Liver (tissue), 9 donors: ENCODE measurements around the gene NDC80. TPM values are rescaled to one million over a fixed set of nuclear protein-coding genes. Genes with fewer than 3 reads are reported as not detected.

Experiments
- DNase-seq: peaks from one replicate; pipeline ENCODE4 v3.0.0-alpha.2; 2017; ENCODE audit warnings: low spot score
- H3K27ac ChIP-seq, 2 donors: one replicate each; pipeline ENCODE4 v1.7.0; 2013; ENCODE audit warnings: inconsistent platforms in 2 of 2, low read length in 2 of 2, control low read depth in 1 of 2, low read depth in 1 of 2, mild to moderate bottlenecking in 1 of 2
- H3K27me3 ChIP-seq, 4 donors: one replicate each; pipeline versions ENCODE4 v1.6.1 to v1.7.0; 2013; ENCODE audit warnings: low read length in 3 of 4, inconsistent platforms in 1 of 4, mild to moderate bottlenecking in 1 of 4, moderate library complexity in 1 of 4; ENCODE audit not compliant: control insufficient read depth in 4 of 4, insufficient read depth in 4 of 4
- H3K36me3 ChIP-seq, 4 donors: one replicate each; pipeline versions ENCODE4 v1.6.1 to v1.7.0; 2013; ENCODE audit warnings: low read length in 3 of 4, mild to moderate bottlenecking in 3 of 4, low read depth in 1 of 4, moderate library complexity in 1 of 4; ENCODE audit not compliant: control insufficient read depth in 4 of 4, insufficient read depth in 3 of 4
- H3K4me1 ChIP-seq, 4 donors: one replicate each; pipeline versions ENCODE4 v1.6.1 to v1.7.0; 2013; ENCODE audit warnings: low read length in 3 of 4, mild to moderate bottlenecking in 3 of 4, moderate library complexity in 1 of 4; ENCODE audit not compliant: control insufficient read depth in 4 of 4, insufficient read depth in 4 of 4
- H3K4me3 ChIP-seq, 3 donors: one replicate each; pipeline versions ENCODE4 v1.6.1 to v1.7.0; 2013; ENCODE audit warnings: low read length in 3 of 3, control low read depth in 1 of 3, low read depth in 1 of 3, mild to moderate bottlenecking in 1 of 3
- H3K9ac ChIP-seq, 2 donors: one replicate each; pipeline ENCODE4 v1.7.0; 2013; ENCODE audit warnings: low read length in 2 of 2, mild to moderate bottlenecking in 2 of 2, moderate library complexity in 2 of 2, control low read depth in 1 of 2, low read depth in 1 of 2
- H3K9me3 ChIP-seq, 4 donors: one replicate each; pipeline versions ENCODE4 v1.6.1 to v1.7.0; 2013; ENCODE audit warnings: low read length in 3 of 4; ENCODE audit not compliant: control insufficient read depth in 4 of 4
- ATF3 ChIP-seq: IDR thresholded peaks from 2 replicates; pipeline ENCODE4 v1.6.1; 2016; ENCODE audit warnings: antibody characterized with exemption
- CTCF ChIP-seq: fragments of 150-350 bp; IDR thresholded peaks from 2 replicates; pipeline ENCODE4 v1.5.1; 2017; ENCODE audit warnings: improper control_type of control experiment, low read depth, low read length; ENCODE audit not compliant: missing input control
- EGR1 ChIP-seq, 2 donors: IDR thresholded peaks; 2 replicates each; pipeline ENCODE4 v1.6.1; 2016 to 2018; ENCODE audit warnings: antibody characterized with exemption in 2 of 2, low read depth in 2 of 2
- FOXA1 ChIP-seq: IDR thresholded peaks from 2 replicates; pipeline ENCODE4 v1.6.1; 2016; ENCODE audit warnings: antibody characterized with exemption
- FOXA2 ChIP-seq: IDR thresholded peaks from 2 replicates; pipeline ENCODE4 v1.6.1; 2016; ENCODE audit warnings: antibody characterized with exemption
- GABPA ChIP-seq, 2 donors: IDR thresholded peaks in 1 of 2; conservative IDR thresholded peaks in 1 of 2; 2 replicates each; pipeline ENCODE4 v1.6.1; 2016; ENCODE audit warnings: antibody characterized with exemption in 2 of 2, mild to moderate bottlenecking in 1 of 2, moderate library complexity in 1 of 2
- HNF4A ChIP-seq, 2 donors: conservative IDR thresholded peaks; 2 replicates each; pipeline ENCODE4 v1.6.1; 2016; ENCODE audit warnings: antibody characterized with exemption in 2 of 2, mild to moderate bottlenecking in 2 of 2
- HNF4G ChIP-seq: IDR thresholded peaks from 2 replicates; pipeline ENCODE4 v1.6.1; 2016; ENCODE audit warnings: antibody characterized with exemption
- JUND ChIP-seq, 2 donors: IDR thresholded peaks; 2 replicates each; pipeline ENCODE4 v1.6.1; 2016; ENCODE audit warnings: antibody characterized with exemption in 2 of 2
- MAX ChIP-seq: IDR thresholded peaks from 2 replicates; pipeline ENCODE4 v1.6.1; 2016; ENCODE audit warnings: antibody characterized with exemption
- NR2F2 ChIP-seq: IDR thresholded peaks from 2 replicates; pipeline ENCODE4 v1.6.1; 2016; ENCODE audit warnings: antibody characterized with exemption
- REST ChIP-seq: IDR thresholded peaks from 2 replicates; pipeline ENCODE4 v1.6.1; 2016; ENCODE audit warnings: antibody characterized with exemption, mild to moderate bottlenecking
- RXRA ChIP-seq, 2 donors: IDR thresholded peaks; 2 replicates each; pipeline ENCODE4 v1.6.1; 2017 to 2018; ENCODE audit warnings: antibody characterized with exemption in 2 of 2, mild to moderate bottlenecking in 1 of 2
- SP1 ChIP-seq: IDR thresholded peaks from 2 replicates; pipeline ENCODE4 v1.6.1; 2018; ENCODE audit warnings: antibody characterized with exemption, mild to moderate bottlenecking
- TAF1 ChIP-seq: conservative IDR thresholded peaks from 2 replicates; pipeline ENCODE4 v1.6.1; 2016; ENCODE audit warnings: antibody characterized with exemption, mild to moderate bottlenecking
- YY1 ChIP-seq: IDR thresholded peaks from 2 replicates; pipeline ENCODE4 v1.6.1; 2016; ENCODE audit warnings: antibody characterized with exemption, mild to moderate bottlenecking
- ZBTB33 ChIP-seq: IDR thresholded peaks from 2 replicates; pipeline ENCODE4 v1.6.1; 2016; ENCODE audit warnings: antibody characterized with exemption
- WGBS: extraction: QIAGEN DNeasy Blood & Tissue Kit; methylation state at CpG from one replicate; pipeline ENCODE4 v1.1.7; 2013; 5-methylcytosine and 5-hydroxymethylcytosine counted together
- polyA plus RNA-seq, 2 donors: library from polyadenylated mRNA; stranded (reverse) in 1 of 2; unstranded in 1 of 2; fragments of 200-250 nt in 1 of 2; fragments of >200 nt in 1 of 2; fragmentation: Nextera tagmentation in 1 of 2; extraction: Ambion mirVana in 1 of 2; gene quantifications; one replicate each; pipeline versions ENCODE4 v1.2.1 to v1.2.3, GENCODE V29; 2013 to 2015
- total RNA-seq, 2 donors: library from RNA; depleted of rRNA; stranded (reverse); fragments of >200 nt; gene quantifications; one replicate each; pipeline ENCODE4 v1.2.3, GENCODE V29; 2014
- donor health status: healthy.
- donor health status: healthy.
- donor health status: healthy.
- donor health status: healthy.
- donor health status: healthy.

The NDC80 gene
- total and polyA plus RNA-seq, 4 donors = 0.08 to 33.8 (median 1.0) TPM

GRCh38 chr18:2589345-2590068 lies 18.1 kb downstream of the NDC80 start (continued):
- TF ChIP-seq EGR1 (IDR thresholded peaks at IDR 0.05; ENCODE audit: low read depth in 2 of 2) (no peak), YY1 (no peak), TAF1 (no peak), JUND (IDR thresholded peaks at IDR 0.05) (no peak), CTCF (no peak)

GRCh38 chr18:2590303-2590702 lies 18.9 kb downstream of the NDC80 start:
- no peaks in the 10 kb centered on the region for H3K36me3 ChIP-seq
- peak overlapping the region in 1 of 2 donors; percentile 16 for H3K9ac ChIP-seq
- no peak overlapping the region for H3K4me3 ChIP-seq
- TF ChIP-seq HNF4A (conservative IDR thresholded peaks at IDR 0.05) (no peak), ZBTB33 (no peak), ATF3 (no peak), FOXA2 (no peak)
- no peak overlapping the region for H3K27ac ChIP-seq
- WGBS = 96% methylated on average over 2 of the region's 2 CpGs
- no peaks in the 10 kb centered on the region for H3K27me3 ChIP-seq
- no peak for DNase-seq
- no peaks in the 10 kb centered on the region for H3K4me1 ChIP-seq
- no peaks in the 10 kb centered on the region for H3K9me3 ChIP-seq

- H3K4me1 ChIP-seq = no peaks in the 10 kb centered on the region
- no peaks in the 10 kb centered on the region for H3K9me3 ChIP-seq
- H3K27ac ChIP-seq = no peak overlapping the region
- H3K36me3 ChIP-seq = no peaks in the 10 kb centered on the region
- H3K27me3 ChIP-seq = no peaks in the 10 kb centered on the region
- H3K9ac ChIP-seq = no peak overlapping the region
- WGBS = 95% methylated on average over 5 of the region's 5 CpGs
- no peak overlapping the region for H3K4me3 ChIP-seq
- no peak for DNase-seq
- TF ChIP-seq HNF4A (conservative IDR thresholded peaks at IDR 0.05) = no peak
- TF ChIP-seq ATF3 = no peak
- no peak for TF ChIP-seq YY1
- no peak for TF ChIP-seq NR2F2
- TF ChIP-seq HNF4G = no peak
- no peak for TF ChIP-seq MAX
- no peak for TF ChIP-seq FOXA1
- no peak for TF ChIP-seq RXRA (IDR thresholded peaks at IDR 0.05)
- no peak for TF ChIP-seq EGR1 (IDR thresholded peaks at IDR 0.05; ENCODE audit: low read depth in 2 of 2)
- no peak for TF ChIP-seq ZBTB33
- TF ChIP-seq REST = no peak
- no peak for TF ChIP-seq JUND (IDR thresholded peaks at IDR 0.05)
- no peak for TF ChIP-seq FOXA2
- no peak for TF ChIP-seq TAF1
- no peak for TF ChIP-seq GABPA (IDR thresholded peaks at IDR 0.05 in 1 of 2, conservative IDR thresholded peaks at IDR 0.05 in 1 of 2)
- no peak for TF ChIP-seq SP1
Measured at GRCh38 chr18:2597639-2598038, 26.3 kb downstream of the NDC80 start.
